NCI-H69 (cell line): ENCODE results near the gene NMS.

Experiments
- DNase-seq: peaks from one replicate; lab custom pipeline; 2025; lab: John Stamatoyannopoulos, UW

Gene NMS

DNA sequence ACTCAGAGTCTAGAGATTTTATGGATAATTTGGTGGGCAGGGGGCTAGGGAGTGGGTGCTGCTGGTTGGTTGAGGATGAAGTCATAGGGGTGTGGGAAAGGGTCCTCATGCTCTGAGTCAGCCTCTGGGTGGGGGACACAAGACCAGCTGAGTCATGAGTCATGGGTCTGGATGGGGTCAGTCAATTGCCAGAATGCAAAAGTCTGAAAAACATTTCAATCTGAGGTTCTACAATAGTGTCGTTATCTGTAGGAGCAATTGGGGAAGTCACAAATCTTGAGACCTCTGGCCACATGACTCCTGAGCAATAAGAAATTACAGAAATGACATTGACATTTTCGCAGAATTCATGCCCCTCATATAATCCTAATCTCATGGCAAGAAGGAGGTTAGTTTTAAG lies 15.1 kb downstream of the NMS start:
- no peak for DNase-seq

DNA sequence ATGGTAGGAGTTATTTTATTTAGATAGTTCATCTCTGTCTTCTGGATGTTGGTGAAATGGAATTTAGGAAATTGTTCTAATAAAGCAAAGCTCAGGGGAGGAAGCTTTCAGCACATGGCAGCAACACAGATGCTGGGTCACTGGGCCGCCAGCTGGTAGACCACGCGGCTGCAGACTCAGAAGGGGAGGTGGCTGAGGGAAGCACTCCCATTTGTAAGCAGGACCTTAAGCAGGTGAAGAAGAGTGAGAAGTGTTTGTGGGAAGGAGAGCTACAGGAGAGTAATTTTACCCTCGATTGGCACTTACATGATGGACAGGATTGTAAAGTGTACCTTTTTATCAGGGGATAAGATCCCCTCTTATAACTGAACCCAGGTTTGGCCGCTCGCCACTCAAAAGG lies 24.4 kb downstream of the NMS start:
- DNase-seq: no peak

DNA sequence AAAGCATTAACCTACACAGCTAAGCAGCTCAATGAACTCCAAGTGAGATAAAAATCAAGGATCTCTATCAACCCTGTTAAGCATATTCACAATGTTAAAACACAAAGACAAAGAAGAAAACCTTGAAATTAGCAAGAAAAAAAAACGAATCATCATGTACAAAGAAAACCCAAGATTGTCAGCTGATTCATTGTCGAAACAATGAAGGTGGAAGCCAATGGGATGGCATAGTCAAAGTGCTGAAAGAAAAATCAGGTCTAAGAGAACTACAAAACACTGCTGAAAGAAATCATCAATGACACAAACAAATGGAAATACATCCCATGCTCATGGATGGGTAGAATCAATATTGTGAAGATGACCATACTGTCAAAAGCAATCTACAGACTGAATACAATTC lies 32.5 kb downstream of the NMS start:
- no peak for DNase-seq

DNA sequence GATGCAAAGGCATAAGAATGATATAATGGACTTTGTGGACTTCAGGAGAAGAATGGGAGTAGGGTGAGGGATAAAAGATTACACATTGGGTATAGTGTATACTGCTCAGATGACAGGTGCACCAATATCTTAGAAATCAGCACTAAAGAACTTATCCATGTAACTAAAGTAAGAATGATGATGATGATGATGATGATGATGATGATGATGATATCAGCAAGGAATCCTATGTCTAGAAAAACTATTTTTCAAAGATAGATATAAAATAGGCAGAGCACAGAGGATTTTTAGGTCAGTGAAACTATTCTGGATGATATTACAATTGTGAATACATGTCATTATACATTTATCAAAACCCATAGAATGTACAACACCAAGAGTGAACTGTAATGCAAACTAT lies 34.3 kb downstream of the NMS start:
- DNase-seq: no peak

DNA sequence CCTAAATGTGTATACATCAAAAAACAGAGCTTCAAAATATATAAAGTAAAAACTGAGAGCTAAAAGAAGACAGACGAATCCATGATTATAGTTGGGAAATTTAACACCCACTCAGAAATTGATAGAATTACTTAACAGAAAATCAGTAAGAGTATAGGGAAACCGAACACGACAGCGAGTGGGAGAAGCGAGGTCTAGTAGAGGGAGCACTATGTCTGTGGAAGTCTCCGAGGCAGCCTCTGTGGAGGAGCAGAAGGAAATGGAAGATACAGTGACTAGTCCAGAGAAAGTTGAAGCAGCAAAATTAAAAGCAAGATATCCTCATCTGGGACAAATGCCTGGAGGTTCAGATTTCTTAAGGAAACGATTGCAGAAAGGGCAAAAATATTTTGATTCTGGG lies 38.8 kb downstream of the NMS start:
- DNase-seq: no peak

DNA sequence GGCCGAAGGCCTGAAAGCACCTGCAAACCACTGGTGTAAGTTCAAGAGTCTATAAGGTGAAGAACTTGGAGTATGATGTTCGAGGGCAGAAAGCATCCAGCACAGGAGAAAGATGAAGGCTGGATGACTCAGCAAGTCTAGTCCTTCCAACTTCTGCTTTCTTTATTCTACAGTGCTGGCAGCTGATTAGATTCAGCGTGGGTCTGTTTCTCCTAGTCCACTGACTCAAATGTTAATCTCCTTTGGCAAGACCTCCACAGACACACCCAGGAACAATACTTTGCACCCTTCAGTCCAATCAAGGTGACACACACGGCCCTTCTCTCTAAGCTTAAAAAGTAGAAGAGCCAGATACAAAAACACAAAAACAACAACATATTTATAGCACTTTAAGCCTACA lies 43.4 kb downstream of the NMS start:
- no peak for DNase-seq

DNA sequence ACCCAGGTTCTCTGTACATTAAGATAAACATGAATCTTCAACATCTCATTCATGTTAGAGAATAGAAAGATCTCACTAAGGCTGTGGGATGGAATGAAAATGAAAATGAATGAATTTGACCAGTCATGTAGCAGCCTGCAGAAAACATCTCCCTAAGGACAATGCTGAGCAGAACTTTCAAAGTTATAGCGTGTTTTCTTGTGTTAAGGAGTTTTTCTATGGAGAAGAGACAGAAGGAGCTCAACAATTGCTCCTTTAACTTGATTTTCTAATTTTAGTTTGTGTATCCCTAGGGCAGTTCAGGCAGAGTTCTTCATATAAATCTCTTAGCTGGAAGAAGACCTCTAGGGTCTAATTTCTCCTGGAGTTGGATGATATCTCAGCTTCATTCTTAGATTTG lies 47.3 kb downstream of the NMS start:
- no peak for DNase-seq

DNA sequence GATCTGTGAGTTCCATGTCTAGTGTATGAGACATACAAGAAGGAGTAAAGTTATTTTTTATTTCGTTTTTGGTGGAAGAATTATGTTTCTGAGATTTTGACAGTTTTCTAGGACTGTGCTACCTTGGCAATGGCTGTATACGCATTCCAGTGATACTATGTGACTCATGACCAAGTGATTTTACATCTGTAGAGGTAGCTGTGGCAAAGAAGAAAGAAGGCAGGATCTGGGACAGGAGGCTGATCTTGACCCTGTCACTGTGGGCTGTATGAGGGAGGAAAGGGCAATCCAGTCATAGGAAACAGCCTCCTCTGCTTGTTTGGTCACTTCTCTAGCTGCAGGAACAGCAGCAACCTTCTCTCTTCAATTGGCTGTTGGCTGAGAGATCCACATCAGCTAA lies 48.5 kb downstream of the NMS start:
- no peak for DNase-seq

DNA sequence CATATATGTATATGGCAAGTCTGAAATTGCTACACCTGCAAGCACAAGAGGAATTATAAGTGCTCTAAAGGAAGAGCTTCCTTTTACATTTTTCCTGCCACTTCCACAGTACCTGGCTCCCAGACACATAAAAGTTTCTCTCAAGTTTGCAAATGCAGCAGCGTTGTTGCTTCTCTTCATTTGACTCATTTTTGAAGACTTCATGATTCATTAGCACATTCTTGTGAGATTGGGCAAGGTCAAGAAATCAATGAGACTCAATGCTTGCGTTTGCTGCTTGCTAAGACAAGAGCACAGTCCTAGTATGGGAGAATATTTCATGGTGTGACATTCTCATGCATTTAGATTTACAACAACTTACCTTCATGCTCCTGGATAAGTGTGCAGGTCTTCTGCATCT lies 49.9 kb downstream of the NMS start:
- DNase-seq: no peak

DNA sequence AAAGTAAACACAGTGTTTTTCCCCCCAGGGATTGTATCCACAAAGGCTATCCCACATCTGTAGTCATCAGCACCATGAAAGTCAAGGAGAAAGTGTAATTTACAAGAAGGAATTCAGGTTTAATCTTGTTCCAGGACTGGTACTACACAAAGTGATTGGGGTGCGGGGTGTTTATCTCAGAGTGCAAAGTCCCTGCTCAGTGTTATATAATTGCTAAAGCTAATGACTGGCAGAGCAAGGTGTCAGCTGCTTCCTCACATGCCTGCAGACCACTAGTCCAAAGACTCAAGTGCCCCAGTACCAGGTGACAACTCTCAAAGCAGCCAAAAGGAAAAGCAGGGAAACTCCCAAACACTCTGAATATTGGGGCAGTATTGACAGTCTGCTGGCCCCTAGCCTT lies 52.1 kb downstream of the NMS start:
- no peak for DNase-seq

DNA sequence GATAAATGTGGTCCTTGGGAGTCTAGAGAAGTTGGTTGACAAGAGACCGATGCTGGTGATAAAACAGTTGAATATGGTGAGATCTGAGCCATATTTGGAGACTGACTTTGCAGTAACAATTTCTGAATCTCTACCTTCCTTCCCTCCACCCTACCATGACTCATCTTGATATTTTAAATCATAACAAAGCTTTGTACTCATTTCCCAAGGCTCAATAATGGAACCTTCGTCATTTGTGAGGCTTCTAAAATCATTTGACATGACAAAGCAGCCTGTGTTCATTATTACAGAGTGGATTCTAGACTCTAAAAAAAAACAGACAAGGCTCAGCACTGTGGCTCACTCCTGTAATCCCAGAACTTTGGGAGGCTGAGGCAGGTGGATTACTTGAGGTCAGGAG lies 54.0 kb downstream of the NMS start:
- no peak for DNase-seq

DNA sequence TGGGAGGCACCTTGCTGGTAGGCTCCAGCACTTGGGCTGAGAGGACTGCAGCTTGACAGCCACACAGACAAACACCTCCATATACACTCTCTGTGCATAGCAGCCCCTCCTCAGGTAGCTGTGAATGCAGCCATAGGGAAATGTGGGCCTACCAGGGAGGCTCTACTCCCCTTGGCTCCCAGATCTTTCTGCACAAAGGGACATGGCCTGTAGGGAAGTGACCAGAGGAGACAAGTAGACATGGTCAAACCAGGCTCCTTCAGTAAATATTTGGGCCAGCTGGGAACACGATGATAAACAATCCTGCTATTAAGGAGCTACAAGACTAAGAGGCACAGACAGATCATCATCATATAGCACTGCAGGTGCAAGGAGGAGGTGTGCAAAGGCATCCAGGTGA lies 56.6 kb downstream of the NMS start:
- DNase-seq: no peak

DNA sequence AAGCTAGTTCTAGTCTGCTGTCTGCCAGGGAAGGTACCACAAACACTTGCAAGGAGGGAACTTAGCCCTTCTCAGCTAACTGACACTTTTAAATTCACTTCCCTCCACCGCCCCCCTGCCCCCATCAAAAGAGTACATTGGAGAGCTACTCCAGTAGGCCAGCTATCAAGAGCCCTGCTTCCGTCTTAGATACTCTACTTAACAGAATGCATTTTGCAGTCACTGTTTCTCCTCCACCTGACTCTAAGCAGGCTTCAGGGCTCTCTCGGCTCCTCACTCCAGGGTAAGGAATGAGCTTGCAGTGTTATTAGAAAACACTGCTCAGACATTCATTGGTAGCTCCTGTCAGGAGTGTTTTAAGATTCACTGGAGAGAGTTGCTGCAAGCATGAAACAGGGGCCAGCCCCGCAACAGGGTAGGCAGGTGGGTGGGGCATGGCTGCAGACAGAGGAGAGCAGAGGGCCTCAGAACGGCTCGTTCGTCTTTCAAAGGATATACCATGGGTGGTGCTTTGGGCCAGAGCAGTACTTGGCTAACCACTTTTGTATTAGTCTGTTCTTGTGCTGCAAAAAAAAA lies 57.2 kb downstream of the NMS start:
- DNase-seq: no peak

DNA sequence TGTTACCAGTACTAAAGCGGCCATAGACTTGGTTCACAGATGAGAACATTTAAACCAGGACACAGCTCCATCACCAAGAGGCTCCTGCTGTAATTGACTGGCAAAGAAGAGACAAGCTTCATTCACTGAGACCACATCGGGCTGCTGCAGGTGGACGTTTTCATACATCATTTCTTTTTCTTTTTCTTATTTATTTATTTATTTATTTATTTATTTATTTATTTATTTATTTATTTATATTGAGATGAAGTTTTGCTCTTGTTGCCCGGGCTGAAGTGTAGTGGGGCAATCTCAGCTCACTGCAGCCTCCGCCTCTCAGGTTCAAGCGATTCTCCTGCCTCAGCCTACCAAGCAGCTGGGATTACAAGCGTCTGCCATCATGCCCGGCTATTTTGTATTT lies 58.9 kb downstream of the NMS start:
- no peak for DNase-seq

DNA sequence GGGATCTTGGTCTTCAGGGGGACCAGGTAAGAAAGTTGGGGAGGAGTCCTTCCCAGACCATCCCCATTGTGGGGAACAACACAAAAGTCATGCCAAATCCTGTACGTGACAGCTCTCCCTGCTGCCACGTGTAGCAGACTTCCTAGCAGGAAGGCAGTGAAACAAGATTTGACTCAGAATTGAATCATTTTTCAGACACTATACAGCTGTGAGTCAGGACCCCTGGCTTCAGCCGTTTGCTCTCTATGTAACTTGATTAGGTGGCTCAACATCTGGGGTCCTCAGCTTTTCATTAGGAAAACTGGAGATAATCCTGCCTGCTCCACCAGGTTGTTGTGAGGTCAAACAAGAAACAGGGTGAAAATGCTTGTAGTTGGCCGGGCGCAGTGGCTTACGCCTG lies 59.6 kb downstream of the NMS start:
- DNase-seq: no peak
